ENCODE measurements around the gene PCK2.
A peak's percentile ranks its signal among the peaks of the same experiment; 100 is the strongest.

Gene PCK2

DNA sequence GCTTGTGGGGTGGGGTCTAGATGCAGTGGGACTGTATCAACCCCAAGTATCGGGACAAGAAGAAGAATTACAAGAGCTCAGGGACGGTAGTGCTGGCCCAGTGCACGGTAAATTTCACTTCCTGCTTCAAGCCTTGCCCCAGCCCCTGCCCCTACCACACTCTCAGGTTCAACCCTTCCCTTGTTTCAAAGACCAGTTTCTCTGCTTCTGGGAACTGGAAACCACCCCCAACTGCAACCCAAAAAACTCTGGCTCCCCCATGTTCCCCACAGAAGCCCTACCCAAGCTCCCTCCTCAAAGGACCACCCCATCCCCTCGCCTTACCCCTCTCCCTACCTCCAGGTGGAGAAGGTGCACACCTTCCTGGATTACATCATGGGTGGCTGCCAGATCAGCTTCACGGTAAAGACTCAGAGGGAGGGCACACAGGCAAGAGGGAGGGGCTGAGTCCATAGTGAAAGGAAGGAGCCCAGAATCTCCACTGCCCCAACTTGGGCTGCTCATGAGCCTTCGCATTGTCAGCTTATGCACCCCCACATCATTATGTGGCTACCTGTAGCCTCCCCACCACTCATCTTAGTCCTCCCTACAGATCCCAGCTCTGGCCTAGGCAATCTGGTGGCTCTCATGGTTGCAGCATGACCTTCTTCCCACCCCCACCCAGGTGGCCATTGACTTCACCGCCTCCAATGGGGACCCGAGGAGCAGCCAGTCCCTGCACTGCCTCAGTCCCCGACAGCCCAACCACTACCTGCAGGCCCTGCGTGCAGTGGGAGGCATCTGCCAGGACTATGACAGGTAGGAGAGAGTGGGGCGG, 18.4 kb upstream of the PCK2 start:
- DNase-seq (ENCODE audit: low read depth, low spot score): no peak

DNA sequence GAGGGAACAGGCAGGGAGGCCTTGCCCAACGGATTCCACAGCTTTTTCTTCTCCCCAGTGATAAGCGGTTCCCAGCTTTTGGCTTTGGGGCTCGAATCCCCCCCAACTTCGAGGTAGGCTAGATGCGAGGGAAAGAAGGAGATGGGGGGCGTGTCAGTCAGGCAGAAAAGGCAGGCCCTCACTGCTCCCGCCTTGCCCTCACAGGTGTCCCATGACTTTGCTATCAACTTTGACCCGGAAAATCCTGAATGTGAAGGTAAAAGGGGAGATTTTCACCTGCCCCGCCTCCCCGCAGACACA, 17.9 kb upstream of the PCK2 start:
- no peak for DNase-seq (ENCODE audit: low read depth, low spot score)

DNA sequence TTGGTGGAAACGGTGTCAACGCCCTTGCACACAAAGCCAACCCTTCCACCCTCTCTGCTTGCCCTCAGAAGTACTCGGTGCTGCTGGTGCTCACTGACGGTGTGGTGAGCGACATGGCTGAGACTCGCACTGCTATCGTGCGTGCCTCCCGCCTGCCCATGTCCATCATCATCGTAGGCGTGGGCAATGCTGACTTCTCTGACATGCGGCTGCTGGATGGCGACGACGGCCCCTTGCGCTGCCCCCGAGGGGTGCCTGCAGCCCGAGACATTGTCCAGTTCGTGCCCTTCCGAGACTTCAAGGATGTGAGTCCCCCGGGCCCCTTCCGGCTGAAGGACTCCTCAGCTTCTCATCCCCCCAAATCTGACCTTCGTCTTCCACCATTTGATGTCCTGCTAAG, 17.0 kb upstream of the PCK2 start:
- no peak for DNase-seq (ENCODE audit: low read depth, low spot score)

DNA sequence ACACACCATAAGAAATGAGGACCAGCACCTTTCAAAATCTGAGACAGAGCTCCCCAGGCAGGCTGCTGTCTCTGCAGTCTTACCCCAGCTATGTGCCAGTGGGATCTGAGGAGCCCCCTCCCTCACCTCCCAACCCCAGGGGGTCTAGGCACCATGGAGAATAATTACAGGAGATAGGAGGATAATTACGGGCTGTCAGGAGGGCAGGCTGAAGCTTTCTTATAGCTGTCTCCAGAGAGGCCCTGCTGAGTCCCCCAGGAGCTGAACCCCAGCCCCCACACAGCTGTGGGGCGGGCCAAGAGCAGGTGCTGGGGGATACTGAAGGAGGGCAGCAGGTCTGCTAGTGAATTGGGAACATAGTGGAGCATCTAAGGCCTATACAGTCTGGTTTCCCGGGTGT, 16.0 kb upstream of the PCK2 start:
- DNase-seq (ENCODE audit: low read depth, low spot score): no peak

DNA sequence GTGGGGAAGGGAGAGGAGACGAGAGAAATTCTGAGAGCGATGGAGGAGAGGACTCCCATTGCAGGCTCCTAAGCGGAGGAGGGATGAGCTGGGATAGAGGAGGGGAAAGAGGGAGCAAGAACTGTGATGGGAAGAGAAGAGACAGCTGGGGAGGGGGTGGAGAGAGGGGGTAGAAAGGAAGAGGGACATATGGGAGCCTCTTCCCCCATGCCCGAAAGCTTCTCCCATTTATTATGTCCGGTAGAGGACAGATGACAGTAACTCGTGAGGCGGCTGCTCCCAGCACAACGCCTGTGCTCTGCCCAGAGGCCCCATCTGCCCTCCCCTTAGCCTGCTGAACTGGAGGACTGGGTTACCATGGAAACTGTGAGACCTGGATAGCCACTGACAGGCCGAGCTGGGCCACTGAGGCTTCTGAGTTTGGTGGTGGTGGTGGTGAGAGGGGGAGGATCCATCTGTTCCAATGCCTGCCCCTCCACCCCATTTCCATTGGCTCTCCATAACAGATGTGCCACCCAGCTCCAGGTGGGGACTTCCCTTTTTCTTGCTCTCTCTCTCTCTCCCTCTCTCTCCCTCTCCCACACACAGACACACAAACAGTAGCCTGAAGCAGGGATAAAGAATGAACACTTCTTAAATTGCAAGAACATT, 14.5 kb upstream of the PCK2 start:
- peak; percentile 64 for DNase-seq (ENCODE audit: low read depth, low spot score)

DNA sequence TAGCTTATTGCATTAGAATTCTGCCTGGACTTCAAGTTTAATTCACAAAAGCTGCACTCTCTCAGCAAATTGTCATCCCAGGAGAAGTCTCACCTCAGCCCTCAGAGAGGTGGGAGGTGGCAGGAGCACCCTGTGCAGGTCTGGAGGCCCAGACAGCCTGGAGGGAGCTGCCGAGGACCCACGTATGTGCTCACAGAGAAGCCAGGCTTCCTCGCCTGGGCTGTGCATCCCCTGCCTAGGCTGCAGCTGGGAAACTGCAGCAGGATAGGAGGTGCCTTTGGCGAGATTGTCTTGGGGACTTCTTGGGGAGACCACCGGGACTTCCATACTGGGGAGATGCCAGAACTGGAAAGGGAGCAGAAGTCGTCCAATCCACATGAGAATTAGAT, 14.0 kb upstream of the PCK2 start:
- DNase-seq (ENCODE audit: low read depth, low spot score): no peak

DNA sequence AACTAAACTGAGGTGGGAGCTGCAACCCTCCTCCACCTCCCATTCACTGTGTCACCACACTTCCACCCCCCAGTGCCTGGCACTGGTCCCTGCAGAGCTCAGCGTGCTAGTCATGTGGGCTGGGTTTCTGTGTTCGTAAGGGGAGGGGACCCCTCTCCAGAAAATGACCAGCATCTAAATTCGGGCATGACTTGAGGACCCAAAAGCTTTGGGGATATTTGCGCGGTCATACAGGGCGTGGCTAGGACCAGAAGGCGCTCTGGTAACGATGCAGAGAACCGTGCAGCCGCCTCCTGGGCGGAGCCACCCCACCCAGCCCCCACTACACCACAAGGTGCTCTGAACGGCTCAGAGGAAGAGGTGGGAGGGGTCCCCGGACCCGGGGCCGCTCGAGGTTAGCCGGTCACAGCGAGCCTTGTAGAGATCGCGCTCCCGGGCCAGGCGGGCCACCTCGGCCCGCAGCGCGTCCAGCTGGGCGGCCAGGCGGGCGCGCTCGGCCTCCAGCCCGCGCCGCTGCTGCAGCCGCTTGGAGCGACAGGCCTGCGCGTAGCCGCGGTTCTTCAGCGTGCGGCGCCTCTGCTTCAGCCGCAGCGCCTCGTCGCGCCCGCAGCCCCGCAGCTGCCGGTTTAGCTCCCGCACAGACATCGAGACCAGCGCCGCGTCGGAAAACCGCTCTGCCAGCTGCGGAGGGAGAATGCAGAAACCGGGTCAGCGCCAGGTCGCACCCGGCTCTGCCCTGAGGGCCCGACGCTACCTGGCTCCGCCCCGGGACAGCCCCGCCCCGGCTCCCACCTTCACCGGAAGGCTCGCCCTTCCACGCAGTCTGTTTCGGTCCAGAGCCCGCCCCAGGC, 13.0 kb upstream of the PCK2 start:
- DNase-seq (ENCODE audit: low read depth, low spot score): no peak

DNA sequence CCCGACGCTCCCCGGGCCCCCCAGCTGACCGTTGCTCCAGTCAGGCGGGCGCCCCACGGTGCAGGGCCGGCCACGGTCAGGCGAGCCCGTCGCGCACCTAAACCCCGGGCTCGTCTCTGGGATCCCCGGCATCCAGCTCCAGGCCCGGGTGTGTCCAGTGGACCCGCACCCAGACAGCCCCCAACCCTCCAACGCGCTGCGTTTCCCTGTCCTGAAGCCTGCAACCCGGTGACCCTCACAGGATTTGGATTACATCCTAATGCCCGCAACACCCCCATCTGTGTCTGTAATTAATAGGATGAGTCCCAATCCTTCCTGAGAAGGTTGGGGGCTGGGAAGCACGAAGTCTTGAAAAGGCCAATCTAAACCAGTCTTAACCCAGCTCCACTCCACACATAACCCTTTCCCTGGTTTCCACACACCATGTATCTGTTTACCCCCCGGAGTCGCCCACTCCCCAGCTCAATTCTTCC, 12.3 kb upstream of the PCK2 start:
- no peak for DNase-seq (ENCODE audit: low read depth, low spot score)

DNA sequence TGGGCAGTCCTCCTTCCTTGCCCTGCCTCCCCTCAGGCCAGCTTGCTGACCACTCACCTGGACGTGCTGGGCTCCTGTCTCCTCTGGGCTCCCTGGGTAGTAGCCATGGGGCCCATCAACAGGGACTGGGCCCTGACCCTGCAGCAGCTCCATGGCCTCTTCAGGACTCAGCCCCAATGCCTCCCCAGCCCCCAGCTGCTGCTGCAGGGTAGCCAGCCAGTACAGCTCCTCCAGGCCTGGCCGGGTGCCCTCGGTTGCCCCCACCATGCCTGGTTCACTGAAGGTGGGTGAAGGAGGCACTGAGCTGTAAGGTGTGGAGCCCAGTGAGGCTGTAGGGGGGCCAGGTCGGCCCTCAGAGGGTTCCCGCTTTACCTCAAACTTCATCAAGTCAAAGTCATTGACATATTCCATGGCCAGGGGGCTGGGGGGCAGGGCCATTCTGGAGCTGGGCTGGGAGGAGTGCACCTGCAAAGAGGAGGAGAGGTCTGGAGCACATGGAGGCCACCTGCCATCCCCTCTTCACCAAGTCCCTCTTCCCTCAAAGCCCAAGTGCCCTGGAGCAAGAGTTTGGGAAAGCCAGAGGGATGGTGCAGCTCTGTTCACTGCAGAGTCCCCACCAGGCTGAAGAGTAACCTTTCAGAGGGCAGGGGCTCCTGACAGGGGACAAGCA, 11.6 kb upstream of the PCK2 start:
- no peak for DNase-seq (ENCODE audit: low read depth, low spot score)

DNA sequence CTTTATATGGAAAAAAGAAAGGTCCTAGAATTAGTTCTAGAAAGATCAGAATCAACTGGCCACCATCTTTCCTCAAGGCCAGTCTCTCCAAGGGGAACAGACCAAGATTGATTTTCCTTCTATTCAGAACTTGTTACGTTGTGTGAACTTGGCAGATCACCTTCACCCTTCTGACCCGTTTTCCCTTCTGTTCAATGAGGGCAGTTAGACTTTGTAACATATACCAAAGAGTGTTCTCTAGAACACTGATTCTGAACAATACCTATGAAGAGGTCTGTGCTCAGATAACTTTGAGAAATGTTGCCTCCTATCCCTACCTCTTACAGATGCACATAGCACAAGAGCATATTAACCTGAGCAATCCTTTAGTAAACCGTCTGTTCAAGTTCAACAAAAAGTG, 10.6 kb upstream of the PCK2 start:
- DNase-seq (ENCODE audit: low read depth, low spot score): no peak

DNA sequence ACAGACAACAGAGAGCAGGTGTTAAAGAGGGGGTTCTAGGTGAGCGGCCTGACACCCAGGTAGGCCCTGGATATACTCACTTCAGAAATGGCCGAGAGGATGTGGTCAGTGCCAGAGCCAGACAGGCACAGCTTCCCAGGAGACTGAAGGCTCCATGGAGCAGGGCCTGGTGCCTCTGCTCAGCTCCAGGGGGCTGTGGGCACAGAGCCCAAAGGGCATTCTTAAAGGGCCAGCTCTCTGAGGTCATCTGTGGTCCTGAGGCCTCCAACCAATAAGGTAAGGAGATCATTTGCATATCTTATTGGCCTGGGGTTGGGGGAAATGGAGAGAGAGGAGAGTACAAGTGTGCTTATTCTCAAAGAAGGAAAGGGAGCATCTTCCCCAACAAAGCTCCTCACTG, 9.7 kb upstream of the PCK2 start:
- no peak for DNase-seq (ENCODE audit: low read depth, low spot score)

DNA sequence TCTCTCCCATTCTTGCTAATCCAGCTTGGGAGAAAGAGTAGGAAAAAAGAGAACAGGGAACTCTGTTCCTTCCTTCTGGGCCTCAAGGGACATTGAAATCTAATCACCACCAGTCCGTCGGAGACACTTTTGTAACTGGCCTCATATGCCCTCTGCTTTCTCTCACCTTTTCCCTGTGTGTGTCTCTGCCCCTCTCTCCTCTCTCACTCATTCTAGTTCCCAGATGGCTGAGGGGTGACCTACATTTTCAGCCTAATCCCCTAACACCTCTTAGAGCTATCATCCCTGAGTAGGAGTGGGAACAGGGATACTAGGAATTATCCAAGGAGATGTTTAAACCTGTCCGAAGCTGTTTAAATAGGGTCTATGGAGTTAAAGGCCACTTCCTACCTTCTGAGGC, 8.9 kb upstream of the PCK2 start:
- no peak for DNase-seq (ENCODE audit: low read depth, low spot score)

DNA sequence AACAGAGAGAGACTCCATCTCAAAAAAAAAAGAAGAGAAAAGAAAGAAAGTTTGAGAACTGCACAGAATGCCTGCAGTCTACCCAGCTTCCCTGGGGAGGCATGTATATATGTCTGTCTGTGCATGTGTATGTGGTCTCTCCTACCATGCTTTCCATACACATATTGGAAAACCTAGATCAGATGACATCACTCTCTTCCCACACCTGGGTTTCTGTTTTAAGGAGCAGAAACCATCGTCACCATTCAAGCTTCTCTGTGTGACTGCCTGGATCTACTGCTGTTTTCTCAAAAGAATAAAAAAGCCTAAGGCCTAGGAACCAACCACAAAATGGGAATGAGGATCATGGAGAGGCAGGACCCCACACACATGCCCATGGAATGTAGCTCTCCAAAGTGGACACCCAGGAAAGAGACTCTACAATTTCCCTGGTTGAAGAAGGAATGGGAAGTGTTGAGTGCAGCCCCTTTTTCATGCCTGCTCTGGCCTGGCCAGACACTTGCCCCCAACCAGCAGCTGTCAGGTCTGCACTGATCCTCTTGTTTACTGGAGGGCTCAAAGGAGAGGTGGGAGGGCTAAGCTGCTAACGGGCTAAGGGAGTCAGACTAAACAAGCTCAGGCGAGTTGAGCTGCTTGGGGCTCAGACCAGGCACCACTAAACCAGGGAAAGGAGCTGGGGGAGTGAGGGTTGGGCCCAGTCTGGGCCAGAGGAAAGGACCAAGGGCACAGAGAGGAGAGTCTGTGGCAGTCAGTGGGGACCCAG, 7.7 kb upstream of the PCK2 start:
- DNase-seq (ENCODE audit: low read depth, low spot score): no peak

DNA sequence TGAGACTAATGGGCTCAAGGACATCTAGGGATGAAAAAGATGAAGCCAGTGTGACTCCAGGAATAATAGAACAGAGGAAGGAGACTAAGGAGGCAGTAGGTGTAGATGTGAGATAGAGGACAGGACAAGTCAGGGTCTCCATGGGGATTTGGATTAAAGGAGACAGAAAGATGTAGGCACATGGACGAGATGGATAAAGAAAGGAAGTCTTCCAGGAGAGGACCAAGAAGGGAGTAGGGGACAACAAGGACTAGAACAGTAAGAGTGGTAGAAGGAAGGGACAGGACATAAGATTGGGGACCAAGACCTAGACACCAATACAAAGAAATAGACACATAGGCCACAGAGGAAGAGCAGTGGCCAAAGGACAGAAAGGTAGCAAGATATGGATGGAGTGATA, 7.1 kb upstream of the PCK2 start:
- DNase-seq (ENCODE audit: low read depth, low spot score): no peak

DNA sequence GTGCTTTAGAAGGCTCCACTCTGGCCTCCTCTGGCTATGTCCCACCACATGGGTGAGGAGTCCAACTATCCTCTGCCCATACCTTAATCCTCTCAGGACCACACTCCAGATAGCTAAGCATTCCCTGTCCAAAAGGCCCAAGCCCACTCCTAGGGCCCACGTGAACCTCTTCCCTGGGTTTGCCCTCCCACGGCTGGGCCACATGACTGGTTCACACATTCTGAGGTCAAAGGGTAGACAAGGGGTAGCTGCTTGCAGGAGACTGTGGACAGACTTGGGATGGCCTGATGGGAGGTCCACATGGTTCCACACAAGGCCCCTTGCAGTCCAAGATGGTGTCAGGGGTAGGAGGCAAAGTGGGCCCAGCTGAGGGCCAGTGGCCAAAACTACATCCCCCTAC, 6.0 kb upstream of the PCK2 start:
- no peak for DNase-seq (ENCODE audit: low read depth, low spot score)

DNA sequence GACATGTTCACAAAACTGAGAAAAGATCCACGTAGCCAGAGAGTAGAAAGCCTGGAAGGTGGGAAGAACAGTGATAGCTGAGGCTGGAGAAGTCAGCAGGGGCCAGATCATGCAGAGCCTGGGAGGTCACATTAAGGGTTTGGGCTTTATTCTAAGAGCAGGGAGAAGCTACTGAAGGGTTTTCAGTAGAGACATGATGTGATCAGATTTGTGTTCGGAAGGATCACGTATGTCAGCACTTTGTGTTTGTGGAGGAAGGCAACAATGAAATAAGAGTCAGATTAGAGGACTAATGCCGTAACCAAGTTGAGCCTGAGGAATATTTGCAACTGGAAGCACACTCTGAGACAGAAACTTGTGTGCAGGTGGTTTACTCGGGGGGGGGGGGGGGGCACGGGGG, 4.2 kb upstream of the PCK2 start:
- DNase-seq (ENCODE audit: low read depth, low spot score): no peak

DNA sequence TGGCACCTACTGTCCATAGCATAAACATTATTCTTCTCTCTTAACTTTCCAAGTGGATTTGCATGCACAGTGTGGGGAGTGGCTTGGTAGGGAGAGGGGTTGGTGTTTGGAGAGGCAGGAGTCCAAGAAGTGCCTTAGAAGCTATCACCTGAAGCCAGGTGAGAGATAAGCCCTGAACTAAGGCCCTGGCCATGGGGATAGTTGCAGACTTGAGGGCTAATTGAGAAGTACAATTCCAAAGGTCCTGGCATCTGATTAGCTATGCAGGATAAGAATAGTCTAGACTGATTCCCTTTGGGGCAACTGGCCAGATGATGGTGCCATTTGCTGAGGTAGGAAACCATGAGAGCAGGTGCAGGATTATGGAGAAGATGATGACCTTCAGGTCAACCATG, 2.0 kb upstream of the PCK2 start:
- DNase-seq (ENCODE audit: low read depth, low spot score): no peak

DNA sequence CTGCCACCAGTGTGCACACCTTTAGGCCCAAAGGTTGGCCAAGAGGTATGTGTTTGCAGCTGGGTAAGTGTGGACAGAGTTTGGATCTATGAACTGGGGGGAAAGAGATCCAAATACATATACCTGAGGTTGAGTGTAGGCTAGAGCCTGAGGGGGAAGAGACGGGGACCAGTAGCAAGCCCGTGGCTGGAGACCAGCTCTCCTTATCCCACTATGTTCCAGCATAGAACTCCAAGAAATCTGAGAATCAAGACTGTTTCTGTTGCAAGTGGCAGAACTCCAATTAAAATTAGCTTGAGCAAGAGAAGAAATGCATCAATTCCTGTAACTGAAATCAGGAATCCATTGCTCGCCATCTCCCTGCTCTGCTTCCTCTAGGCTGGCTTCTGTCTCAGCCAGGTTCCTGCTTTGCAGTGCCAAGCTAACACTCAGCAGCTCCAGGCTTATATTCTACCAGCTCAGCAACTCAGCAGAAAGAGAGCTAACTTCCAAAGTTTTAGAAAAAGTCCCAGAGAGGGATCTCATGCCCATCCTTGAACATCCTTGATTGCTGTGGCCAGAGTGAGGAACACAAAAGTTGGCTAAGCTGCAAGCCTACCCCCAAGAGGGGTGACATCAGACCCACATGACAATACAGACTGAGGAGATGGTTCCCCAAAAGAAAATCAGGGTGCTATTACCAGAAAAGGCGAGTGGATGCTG, 1.5 kb upstream of the PCK2 start:
- DNase-seq (ENCODE audit: low read depth, low spot score): no peak

DNA sequence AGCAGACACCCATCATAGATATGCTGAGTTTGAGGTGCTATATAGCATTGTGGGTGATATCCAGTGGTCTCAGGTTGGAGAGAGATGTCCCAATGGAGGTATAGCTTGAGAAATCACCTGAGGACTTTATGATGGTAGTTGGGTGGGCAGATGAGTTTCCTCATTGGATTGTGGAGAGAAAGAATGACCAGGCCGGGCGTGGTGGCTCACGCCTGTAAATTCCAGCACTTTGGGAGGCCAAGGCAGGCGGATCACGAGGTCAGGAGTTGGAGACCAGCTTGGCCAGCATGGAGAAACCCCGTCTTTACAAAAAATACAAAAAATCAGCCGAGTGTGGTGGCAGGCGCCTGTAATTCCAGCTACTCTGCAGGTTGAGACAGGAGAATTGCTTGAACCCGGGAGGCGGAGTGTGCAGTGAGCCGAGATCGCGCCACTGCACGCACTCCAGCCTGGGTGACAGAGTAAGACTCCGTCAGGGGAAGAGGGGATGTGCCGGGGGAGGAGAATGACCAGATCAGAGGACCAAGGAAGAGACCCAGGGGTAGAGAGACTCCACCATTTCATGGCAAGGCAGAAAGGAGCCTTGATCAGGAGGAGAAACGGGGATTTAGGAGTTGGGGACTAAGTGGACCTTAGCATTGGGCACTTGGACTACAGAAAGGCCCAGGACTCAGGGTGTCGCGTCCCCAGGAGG, 757 bp upstream of the PCK2 start:
- DNase-seq (ENCODE audit: low read depth, low spot score): no peak

DNA sequence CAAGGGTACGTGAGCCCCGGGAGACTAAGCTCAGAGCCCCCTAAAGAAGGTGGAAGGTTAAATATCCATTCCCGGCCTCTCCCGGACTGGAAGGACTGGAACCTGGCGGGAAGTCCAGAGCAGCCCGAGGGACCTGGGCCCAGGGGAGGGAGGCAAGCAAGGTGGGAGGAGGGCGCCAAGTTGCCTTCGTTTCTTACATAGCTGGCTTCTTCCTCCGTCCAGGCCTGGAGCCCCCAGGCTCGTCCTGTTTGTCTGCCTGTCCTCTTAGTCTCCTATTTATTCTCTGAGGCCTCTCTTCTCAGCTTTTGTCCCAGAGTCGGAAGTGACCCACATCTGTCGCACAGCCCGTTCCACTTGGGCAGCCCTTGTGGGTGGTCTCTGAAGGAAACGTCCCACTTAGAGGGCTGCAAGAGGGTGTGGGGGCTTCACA, 745 bp downstream of the PCK2 start:
- DNase-seq (ENCODE audit: low read depth, low spot score): no peak

Measured in iPS DF 19.7 (cell line).